Prostate gland (tissue), 2 donors: ENCODE results near the gene RPLP1. TPM values are rescaled to one million over a fixed set of nuclear protein-coding genes. Genes with fewer than 3 reads are reported as not detected.
A peak's percentile ranks its signal among the peaks of the same experiment; 100 is the strongest.

Source experiments
- DNase-seq: peaks from one replicate; pipeline ENCODE4 v3.0.0-alpha.2; 2019; ENCODE audit warnings: low spot score
- H3K27ac ChIP-seq, 2 donors: fragments of 200-600 bp; sonication (generic); 2 replicates each; pipeline ENCODE4 v1.5.1; 2017 to 2019
- H3K27me3 ChIP-seq: fragments of 200-600 bp; sonication (generic); replicated peaks from 2 replicates; pipeline ENCODE4 v1.5.1; 2019; ENCODE audit not compliant: insufficient read depth
- H3K36me3 ChIP-seq, 2 donors: fragments of 200-600 bp; sonication (generic); 1 replicate in 1 of 2; 2 replicates in 1 of 2; pipeline versions ENCODE4 v1.5.1 to v1.8.1; 2017 to 2019
- H3K4me1 ChIP-seq: fragments of 200-600 bp; sonication (generic); replicated peaks from 2 replicates; pipeline ENCODE4 v1.5.1; 2019
- H3K4me3 ChIP-seq, 2 donors: fragments of 200-600 bp; sonication (generic); 2 replicates each; pipeline ENCODE4 v1.5.1; 2017 to 2019
- H3K9me3 ChIP-seq: fragments of 200-600 bp; sonication (generic); 2 replicates; pipeline ENCODE4 v1.5.1; 2017
- CTCF ChIP-seq, 4 experiments: fragments of 200-600 bp in 2 of 4; fragments of 450-650 bp in 2 of 4; sonication (generic) in 2 of 4; IDR thresholded peaks; 1 replicate in 3 of 4; 2 replicates in 1 of 4; pipeline ENCODE4 v1.5.1; 2016 to 2019; ENCODE audit warnings: antibody characterized with exemption in 4 of 4, mild to moderate bottlenecking in 2 of 4, moderate library complexity in 2 of 4
- POLR2A ChIP-seq: fragments of 450-650 bp; IDR thresholded peaks from one replicate; pipeline ENCODE4 v1.6.1; 2016; ENCODE audit warnings: antibody characterized with exemption, mild to moderate bottlenecking
- POLR2AphosphoS5 ChIP-seq: sonication (generic); formaldehyde crosslinking; IDR thresholded peaks from one replicate; pipeline ENCODE4 v1.6.1; 2017; ENCODE audit warnings: antibody characterized with exemption
- whole genome bisulfite sequencing: methylation state at CpG from one replicate; pipeline ENCODE4 v1.1.5; 2018; 5-methylcytosine and 5-hydroxymethylcytosine counted together
- intact Hi-C: fragments of 100-400 bp; cut with DNase I; formaldehyde crosslinking; loops from one replicate; pipeline ENCODE4 v1.14.2; 2022
- total RNA-seq, 2 donors: library from RNA; depleted of rRNA; stranded (reverse); fragments of >200 nt; gene quantifications; one replicate each; pipeline ENCODE4 v1.1.0, GENCODE V29; 2016

RPLP1 gene
- total RNA-seq, 2 donors from 2014 or later = 593 to 930 TPM

- peak overlapping the region in 1 of 2 donors; percentile 19 for H3K27ac ChIP-seq
- intact Hi-C loops = no loop called here
- H3K9me3 ChIP-seq = no peaks in the 10 kb centered on the region
- TF ChIP-seq POLR2A = no peak
- WGBS = 32% methylated on average over 3 of the region's 3 CpGs
- H3K27me3 ChIP-seq = no peaks in the 10 kb centered on the region
- DNase-seq = no peak
- H3K4me1 ChIP-seq = peaks cover 16% of the 10 kb centered on the region
- no peaks in the 10 kb centered on the region for H3K36me3 ChIP-seq
- no peak overlapping the region for H3K4me3 ChIP-seq
Measured at GRCh38 chr15:69489073-69489571, 36.5 kb downstream of the RPLP1 start.

- Histone ChIP-seq H3K9me3 (no peaks in the 10 kb centered on the region), H3K27me3 (no peaks in the 10 kb centered on the region), H3K27ac (no peak overlapping the region), H3K4me1 (peaks cover 5% of the 10 kb centered on the region), H3K36me3 (no peaks in the 10 kb centered on the region), H3K4me3 (no peak overlapping the region)
- 44% methylated on average over 11 of the region's 11 CpGs for WGBS
- no peak for TF ChIP-seq CTCF (IDR thresholded peaks at IDR 0.05)
- TF ChIP-seq POLR2A = no peak
- TF ChIP-seq POLR2AphosphoS5 = no peak
- DNase-seq = no peak
- intact Hi-C loops = no loop called here
Measured at GRCh38 chr15:69490356-69491037, 37.9 kb downstream of the RPLP1 start.

- no peak for DNase-seq
- no peaks in the 10 kb centered on the region for H3K9me3 ChIP-seq
- H3K27ac ChIP-seq = no peak overlapping the region
- intact Hi-C loops = no loop called here
- H3K4me3 ChIP-seq = no peak overlapping the region
- no peak for TF ChIP-seq CTCF (IDR thresholded peaks at IDR 0.05)
- no peak for TF ChIP-seq POLR2A
- no peak for TF ChIP-seq POLR2AphosphoS5
- no peaks in the 10 kb centered on the region for H3K27me3 ChIP-seq
- peaks cover 5% of the 10 kb centered on the region for H3K4me1 ChIP-seq
- 27% methylated on average over 3 of the region's 3 CpGs for WGBS
- H3K36me3 ChIP-seq = no peaks in the 10 kb centered on the region
Measured at GRCh38 chr15:69491038-69491505, 38.5 kb downstream of the RPLP1 start.

GRCh38 chr15:69493406-69493805 is 40.8 kb downstream of the RPLP1 start:
- no peaks in the 10 kb centered on the region for H3K9me3 ChIP-seq
- H3K36me3 ChIP-seq = no peaks in the 10 kb centered on the region
- H3K4me1 ChIP-seq = peaks cover 5% of the 10 kb centered on the region
- no peaks in the 10 kb centered on the region for H3K27me3 ChIP-seq
- no peak overlapping the region for H3K4me3 ChIP-seq
- TF ChIP-seq CTCF (IDR thresholded peaks at IDR 0.05) (no peak), POLR2AphosphoS5 (no peak), POLR2A (no peak)
- no peak overlapping the region for H3K27ac ChIP-seq
- intact Hi-C loops = no loop called here
- DNase-seq = no peak
- 93% methylated on average over 2 of the region's 2 CpGs for WGBS

- Histone ChIP-seq H3K36me3 (no peaks in the 10 kb centered on the region), H3K9me3 (no peaks in the 10 kb centered on the region), H3K4me1 (no peaks in the 10 kb centered on the region), H3K27ac (no peak overlapping the region), H3K4me3 (no peak overlapping the region), H3K27me3 (no peaks in the 10 kb centered on the region)
- TF ChIP-seq POLR2A (no peak), CTCF (IDR thresholded peaks at IDR 0.05) (no peak), POLR2AphosphoS5 (no peak)
- DNase-seq = no peak
- intact Hi-C loops = no loop called here
- 49% methylated on average over 2 of the region's 2 CpGs for WGBS
Measured at GRCh38 chr15:69496001-69496400, 43.4 kb downstream of the RPLP1 start.
